Frontal cortex (tissue), 4 donors: ENCODE data around the gene INSRR. TPM values are rescaled to one million over a fixed set of nuclear protein-coding genes. Genes with fewer than 3 reads are reported as not detected.

Source experiments
- DNase-seq, 2 donors: peaks; one replicate each; pipeline ENCODE4 v3.0.0; 2012; ENCODE audit warnings: low spot score in 2 of 2
- FAIRE-seq: peaks from 2 replicates; lab custom pipeline; 2012; peaks lifted over from hg19 to GRCh38; lab: Jason Lieb, UNC
- total RNA-seq: library from RNA; depleted of rRNA; stranded (reverse); fragments of >200 nt; gene quantifications from one replicate; pipeline ENCODE4 v1.2.3, GENCODE V29; 2014
- donor health status: control.
- donor health status: control.
- donor health status: control.

INSRR gene
- total RNA-seq, 1 donor from 2014 or later, result under 0.01 TPM

DNA sequence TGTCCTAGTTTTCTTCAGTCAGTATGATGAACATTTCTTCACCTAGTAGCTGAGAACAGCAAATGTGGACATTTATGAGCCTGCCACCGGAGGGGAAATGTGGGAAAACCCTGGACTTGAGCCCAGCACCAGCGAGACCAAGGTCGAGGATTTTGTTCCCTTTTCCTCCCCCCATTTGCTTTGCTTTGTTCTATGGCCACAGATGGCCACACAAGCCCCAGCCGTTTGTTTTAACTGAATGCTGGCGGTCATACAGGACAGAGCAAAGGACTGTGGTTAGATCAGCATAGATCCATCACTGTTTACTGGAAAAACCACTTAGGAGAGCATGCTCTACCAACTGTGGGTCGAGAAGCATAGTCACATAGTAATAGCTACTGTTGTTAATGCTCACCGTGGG lies 63.1 kb downstream of the INSRR start:
- DNase-seq (no peak), FAIRE-seq (no peak)

- no peak for FAIRE-seq
- no peak for DNase-seq
Measured at GRCh38 chr1:156795374-156795733, 63.6 kb downstream of the INSRR start.

GRCh38 chr1:156794506-156795373 lies 64.2 kb downstream of the INSRR start:
- FAIRE-seq (no peak), DNase-seq (no peak)

Other genes starting within 250 kb of the INSRR start
- gene HAPLN2, start 239.7 kb downstream of the INSRR start, total RNA-seq, result 0.41 TPM
- 52.2 TPM for gene BCAN, start 217.0 kb downstream of the INSRR start, total RNA-seq
- 43.2 TPM for gene NES, start 181.7 kb downstream of the INSRR start, total RNA-seq
- 7.7 TPM for gene CRABP2, start 153.5 kb downstream of the INSRR start, total RNA-seq
- gene METTL25B, start 130.6 kb downstream of the INSRR start, total RNA-seq, result 5.7 TPM
- 7.3 TPM for gene ISG20L2, start 130.4 kb downstream of the INSRR start, total RNA-seq
- 14.7 TPM for gene MRPL24, start 118.0 kb downstream of the INSRR start, total RNA-seq
- 63.6 TPM for gene HDGF, start 107.4 kb downstream of the INSRR start, total RNA-seq
- 14.3 TPM for gene PRCC, start 91.6 kb downstream of the INSRR start, total RNA-seq
- gene SH2D2A, start 42.3 kb downstream of the INSRR start, total RNA-seq, result 0.41 TPM
- 0.41 TPM for gene NTRK1, start 1.7 kb upstream of the INSRR start, total RNA-seq
- gene PEAR1, start 34.6 kb upstream of the INSRR start, total RNA-seq, result 0.41 TPM
- not detected for gene LRRC71, start 61.5 kb upstream of the INSRR start, total RNA-seq
- gene ARHGEF11, start 186.6 kb upstream of the INSRR start, total RNA-seq, result 41.6 TPM
- under 0.01 TPM for gene ETV3L, start 240.7 kb upstream of the INSRR start, total RNA-seq